NCI-H345 treated with DMSO at 0.1 percent for 48 hours (cell line): ENCODE data around the gene ZDHHC3.
A peak's percentile ranks its signal among the peaks of the same experiment; 100 is the strongest.

Experiments
- DNase-seq: peaks from one replicate; lab custom pipeline; 2025; ENCODE audit not compliant: unreplicated experiment; lab: John Stamatoyannopoulos, UW

Gene ZDHHC3

DNA sequence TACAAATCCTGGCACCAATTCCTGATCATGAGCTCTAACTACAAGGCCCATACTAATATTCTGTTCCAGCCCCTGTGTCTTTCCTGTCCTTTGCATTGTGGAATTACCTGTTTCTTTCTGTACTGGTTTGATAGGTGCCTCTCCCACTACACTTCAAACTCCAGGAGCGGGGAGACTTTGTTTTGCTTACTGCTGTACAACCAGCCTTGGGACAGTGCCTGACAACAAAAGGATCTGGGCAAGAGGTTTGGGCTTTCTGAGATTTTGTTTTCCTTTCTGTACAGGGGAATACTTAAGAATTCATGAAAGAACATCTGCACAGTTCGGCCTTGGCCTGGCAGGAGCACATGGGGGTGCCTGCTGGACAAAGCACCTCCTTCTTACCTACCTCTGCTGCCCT, 45.1 kb downstream of the ZDHHC3 start:
- DNase-seq = no peak

DNA sequence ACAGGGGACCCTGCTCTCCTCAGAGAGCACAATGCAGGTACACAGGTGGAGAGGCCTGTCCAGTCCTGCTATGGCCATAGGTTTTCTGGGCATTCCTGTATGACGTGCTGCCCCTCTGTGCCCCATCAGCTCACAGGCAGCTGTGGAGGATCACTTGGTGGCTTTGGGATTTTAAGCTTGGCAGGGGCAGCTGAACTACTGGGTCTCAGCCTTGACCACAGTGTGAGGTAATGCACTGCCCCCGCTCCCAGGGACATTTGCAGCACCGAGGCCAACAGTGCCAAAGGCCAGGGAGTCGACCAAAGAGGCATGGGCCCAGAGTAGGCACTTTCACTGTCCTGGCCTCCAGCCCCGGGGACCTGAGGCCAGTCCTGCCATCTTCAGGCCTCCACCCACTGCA, 46.2 kb downstream of the ZDHHC3 start:
- DNase-seq = no peak

DNA sequence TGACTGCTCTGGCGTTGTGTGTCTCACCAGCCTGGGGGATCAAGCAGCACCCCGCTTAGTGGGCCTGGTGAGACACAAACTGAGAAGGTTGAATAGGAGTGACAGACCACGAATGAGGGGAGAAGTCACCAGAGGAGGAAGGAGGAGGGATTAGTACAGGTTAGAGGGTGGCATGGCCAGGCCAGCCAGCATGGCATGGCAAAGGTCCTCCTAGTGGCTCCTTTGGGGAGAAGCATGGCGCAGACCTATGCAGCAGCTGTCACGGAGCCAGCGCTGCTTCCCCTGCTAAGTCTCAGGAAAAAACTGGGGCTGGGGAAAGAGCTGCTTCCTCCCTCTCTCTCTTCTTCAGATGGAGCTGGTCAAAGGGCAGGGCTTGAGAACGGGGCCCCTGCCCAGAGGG, 48.6 kb downstream of the ZDHHC3 start:
- DNase-seq = no peak

DNA sequence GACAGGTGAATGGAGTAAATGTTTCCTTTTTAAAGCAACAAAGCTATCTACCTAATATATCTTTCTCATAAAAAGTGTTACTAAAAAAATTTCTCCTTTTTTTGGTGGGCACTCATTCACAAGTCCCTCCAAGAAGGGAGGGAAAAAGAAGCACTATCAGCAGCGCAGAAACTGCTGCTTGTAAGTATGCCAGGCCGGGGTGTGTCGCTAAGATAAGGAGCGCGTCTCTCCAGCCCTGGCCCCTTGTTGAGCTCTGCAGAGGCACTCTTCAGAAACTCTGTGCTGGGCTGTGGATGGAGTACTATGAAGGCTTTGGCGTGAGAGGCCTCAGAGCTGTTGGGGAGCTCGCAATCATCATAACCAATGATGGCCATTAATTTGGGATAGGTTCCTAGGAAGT, 49.1 kb downstream of the ZDHHC3 start:
- DNase-seq = no peak

DNA sequence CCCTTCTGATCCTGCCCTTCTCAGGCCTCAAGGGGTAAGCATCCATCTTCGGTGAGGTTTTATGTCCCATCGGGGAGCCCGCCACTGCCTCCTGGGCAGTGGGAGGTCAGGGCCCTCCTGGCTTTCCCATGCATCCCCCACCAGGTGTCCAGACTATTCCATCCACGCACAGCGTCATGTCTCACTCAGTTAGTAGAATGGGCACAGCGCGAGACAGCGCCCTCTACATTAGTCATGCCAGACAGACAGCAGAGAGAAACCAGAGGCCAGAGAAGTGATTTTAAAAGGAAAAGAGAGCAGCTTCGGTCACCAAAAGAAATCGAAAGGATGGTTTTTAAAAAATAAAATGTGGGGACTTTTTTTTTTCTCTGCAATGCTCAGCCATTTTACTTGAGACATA, 49.8 kb downstream of the ZDHHC3 start:
- DNase-seq = no peak

DNA sequence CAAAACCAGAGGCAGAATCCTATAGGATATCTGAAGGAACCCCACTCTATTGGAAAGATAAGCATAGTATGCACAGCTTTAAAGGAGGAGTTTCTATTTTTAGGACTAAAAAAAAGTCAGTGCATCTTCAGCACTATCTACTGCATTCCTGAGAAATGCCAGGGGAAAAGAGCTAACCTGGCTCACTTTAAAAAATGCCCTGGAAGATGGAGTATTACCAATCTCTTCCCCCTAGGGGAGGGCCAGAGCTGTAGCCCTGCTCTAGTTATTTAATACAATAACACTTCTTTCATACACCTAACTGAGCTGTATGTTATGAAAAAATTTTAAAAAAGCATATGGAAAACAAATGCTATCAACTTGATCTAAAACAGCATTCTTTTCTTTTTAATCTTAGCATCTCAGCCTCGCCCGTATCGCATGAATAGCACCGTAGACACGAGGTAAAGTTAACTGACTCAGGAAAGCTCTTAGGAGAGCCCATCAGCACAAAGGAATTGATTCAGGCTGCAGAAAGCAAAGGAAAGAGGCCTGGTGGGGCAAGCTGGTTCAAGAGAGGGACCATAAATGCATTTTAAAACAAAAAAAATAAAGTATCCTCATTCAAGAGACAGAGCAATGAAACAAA, 51.4 kb downstream of the ZDHHC3 start:
- no peak for DNase-seq

DNA sequence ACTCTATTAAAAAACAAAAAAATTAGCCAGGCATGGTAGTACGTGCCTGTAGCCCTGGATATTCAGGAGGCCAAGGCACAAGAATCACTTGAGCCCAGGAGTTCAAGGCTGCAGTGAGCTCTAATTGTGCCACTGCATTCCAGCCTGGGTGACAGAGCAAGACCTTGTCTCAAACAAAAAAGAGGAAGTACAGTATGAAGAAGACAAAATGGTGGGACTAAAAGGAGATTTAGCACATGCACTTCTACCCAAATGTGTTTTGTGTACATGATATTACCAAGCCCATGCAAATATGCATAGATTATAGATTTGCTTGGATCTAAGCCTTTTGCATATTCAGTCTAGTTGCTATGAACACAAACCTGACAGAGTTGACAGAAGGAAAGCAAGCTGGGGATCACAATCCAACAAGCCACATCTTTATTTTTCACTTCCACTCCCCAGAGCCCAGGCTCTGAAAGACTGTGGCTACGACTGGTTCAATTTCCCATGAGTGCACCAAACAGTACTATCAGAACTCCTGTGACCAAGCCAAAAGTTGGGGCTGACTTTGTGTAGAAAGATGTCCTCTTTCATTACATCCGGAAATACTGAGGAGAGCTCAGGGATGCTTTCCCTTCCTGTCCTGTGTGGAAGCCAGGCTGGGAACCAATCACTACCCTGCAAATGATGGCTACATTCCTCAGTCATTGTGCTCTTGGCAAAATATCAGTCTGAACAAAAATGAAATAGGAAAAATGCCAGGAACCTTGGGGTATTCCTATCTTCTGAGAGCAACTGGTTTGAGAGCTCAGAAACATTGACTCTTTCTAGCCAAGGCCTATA, 52.1 kb downstream of the ZDHHC3 start:
- no peak for DNase-seq

DNA sequence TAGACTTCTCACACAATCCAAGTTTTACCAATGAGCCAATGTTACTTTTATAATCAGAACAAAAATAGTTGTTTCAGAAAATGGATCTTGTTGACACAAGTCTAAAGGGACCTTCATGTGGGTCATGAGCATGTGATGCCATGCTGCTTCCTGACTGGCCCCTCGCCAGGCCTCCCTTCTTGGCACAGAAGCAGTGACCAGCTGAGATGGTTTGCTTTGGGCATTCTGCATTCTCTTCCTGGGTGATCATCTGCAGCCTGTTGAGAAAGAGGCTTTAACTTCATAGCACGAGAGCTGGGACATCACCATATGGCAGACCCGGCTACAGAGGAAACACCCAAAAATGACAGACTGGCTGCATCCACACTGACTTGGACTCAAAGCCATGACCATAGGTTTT, 55.9 kb downstream of the ZDHHC3 start:
- DNase-seq = no peak

DNA sequence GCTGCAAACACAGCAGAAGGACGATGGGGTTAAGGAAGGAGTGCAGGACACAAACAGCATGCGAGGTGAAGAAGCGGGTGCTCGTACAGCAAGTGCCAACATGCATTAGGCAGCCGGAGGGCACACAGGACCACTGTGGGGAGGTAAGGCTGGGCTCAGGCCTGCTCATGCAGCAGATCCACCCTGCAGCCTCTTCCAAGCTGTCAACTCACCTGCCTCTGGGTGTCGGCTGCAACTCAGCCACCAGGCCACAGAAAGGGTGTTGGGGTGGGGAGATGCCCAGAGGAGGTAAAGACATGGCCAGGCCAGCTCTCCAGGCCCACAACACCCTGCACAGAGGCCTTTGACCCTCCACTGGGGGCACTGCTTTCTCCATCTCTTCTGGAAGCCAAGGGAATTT, 57.4 kb downstream of the ZDHHC3 start:
- no peak for DNase-seq

DNA sequence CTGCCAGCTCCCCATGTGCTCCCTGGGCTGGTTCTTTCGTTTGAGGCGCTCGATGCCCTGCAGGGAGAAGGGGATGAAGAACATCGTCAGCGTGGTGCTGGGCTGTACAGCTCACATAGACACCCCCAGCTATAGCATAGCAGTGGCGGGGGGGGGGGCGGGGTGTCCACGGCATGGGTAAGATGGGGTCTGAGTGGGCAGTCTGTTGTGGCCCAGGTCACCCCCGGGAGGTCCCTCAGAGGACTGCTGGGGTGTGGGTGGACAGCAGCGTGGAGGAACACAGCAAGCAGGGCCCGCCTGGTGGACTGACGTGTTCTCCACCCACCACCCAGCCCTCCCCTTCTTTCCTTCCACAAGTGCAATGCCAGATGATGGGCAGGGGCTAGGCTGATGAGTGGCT, 57.9 kb downstream of the ZDHHC3 start:
- DNase-seq = no peak

DNA sequence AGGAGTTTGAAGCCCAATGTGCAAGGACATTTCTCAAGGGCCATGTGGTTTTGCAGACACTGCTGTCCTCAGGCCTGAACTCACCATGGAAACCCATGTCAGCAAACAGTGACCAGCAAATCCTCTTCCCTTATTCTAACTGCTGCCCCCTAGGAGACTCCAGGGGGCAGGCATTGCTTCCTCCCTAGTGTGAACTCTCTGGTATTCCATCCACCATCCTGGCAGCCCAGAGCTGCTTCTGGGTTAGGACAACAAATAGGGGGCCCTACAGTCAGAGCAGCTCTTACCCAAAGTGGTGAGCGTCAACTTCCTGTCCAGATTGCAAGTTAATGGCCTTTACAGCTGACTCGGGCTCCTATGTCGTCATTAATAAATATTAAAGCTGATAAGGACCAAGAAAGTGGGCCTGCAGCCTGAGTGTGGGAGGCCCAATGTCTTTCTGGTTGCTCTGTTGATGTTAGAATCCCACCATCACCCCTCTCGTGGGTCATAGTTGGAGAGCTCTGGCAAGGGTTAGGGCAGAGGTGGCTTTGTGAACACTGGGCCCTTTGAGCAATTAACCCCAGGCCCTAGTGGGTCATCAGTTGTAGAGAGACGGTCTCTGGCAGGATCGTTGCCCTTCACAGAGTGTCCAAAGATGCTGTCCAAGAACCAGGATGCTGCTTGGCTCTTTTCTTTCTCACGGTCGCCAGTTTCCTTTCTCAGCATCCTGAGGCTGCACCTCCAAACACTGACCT, 60.1 kb downstream of the ZDHHC3 start:
- DNase-seq = no peak

DNA sequence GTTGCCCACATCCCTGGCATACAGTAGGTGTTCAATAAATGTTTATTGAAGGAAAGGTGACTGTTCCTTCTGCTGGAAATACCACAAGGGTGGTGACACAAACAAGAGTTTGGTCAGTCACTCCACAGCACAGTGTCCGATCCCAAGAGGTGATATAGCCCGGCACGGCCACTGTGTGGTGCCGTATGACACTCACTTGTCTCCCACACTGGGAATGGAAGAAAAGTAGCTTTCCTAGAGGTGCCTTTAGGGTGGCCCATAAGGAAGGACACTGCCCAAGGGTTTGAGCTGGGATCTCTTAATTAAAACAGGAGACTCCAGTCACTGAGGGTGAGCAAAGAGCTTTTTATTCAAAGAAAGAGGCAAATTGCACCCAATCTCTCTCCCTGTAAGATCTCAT, 61.0 kb downstream of the ZDHHC3 start:
- DNase-seq = no peak

DNA sequence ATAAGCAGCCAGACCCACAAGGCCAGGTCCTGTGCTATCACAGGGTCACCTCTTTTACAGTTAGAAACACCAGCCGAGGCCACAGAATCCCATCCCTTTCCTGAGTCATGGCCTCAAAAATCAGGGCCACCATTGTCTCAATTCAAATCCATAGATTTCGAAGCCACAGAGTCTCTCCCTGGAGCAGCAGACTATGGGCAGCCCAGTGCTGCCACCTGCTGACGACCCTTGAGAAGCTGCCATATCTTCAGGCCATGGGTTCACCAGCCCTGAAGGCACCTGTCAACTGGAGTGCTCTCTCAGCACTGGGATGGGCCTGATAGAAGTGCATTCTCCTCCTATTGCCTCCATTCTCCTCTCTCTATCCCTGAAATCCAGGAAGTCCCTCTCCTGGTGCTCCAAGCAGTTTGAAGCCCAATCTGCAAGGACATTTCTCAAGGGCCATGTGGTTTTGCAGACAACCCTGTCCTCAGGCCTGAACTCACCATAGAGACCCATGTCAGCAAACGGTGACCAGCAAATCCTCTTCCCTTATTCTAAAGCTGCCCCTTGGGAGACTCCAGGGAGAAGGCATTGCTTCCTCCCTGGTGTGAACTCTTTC, 62.0 kb downstream of the ZDHHC3 start:
- peak; percentile 26 for DNase-seq

DNA sequence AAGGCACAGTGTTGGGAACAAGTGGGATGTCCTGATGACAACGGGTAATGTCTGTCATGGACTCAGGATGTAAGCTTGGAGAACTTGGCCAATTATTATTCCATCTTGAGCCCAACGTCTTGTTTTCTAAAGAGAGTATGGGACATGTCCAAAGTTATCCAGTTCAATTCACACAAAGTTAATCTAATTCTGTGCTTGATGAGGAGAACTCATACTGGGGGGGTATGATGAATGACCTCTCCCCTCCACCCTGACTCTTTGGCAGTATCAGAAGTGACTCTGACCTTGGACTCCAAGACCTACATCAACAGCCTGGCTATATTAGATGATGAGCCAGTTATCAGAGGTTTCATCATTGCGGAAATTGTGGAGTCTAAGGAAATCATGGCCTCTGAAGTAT, 65.3 kb downstream of the ZDHHC3 start:
- no peak for DNase-seq

DNA sequence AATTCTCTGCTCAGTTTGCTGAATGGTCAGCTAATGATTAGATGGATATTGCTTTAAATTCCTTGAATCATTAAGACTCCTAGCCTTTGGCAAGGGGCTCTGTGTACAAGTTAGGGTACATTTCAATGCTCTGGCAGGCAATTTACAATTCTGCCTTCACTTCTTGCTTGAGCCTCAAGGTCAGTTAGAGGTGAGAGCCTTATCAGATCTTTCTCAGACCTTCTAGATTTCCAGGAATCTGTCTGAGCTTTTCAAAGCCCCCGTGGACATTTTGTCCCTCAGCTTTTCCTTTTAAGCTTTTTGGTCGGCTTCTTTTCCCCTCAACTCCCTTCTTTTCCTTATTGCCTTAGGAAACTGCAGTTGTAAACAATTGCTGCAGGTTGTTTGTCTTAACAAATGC, 66.9 kb downstream of the ZDHHC3 start:
- no peak for DNase-seq

DNA sequence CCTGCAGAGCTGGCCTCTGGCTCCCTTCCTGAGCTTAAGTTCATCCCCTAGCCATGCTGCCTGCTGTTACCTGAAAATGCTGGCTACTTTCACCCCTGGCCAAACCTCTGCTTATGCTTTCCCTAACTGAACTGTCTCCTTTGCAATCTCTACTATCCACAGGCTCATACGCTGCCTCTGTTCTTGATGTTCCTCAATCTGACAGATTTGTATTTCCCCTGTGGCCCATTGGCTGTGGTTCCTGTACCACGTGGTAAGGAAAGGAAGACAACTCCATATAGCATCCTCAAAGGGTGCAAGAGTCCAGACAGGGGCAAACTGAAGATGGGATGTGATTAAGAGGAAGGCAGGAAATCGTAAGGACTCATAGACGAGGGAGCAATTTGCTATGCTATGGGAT, 68.4 kb downstream of the ZDHHC3 start:
- no peak for DNase-seq

DNA sequence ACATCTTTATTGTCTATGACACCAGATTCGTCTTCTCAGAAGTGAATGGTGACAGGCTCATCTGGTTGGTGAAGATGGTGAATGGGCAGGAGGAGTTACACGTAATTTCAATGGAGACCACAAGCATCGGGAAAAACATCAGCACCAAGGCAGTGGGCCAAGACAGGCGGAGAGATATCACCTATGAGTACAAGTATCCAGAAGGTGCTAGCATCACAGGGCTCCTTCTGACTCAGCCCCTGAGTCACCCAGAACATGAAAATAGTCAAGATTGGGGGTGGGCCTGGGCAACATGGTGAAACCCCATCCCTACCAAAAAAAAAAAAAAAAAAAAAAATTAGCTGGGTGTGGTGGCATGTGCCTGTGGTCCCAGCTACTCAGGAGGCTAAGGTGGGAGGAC, 69.0 kb downstream of the ZDHHC3 start:
- DNase-seq = no peak

DNA sequence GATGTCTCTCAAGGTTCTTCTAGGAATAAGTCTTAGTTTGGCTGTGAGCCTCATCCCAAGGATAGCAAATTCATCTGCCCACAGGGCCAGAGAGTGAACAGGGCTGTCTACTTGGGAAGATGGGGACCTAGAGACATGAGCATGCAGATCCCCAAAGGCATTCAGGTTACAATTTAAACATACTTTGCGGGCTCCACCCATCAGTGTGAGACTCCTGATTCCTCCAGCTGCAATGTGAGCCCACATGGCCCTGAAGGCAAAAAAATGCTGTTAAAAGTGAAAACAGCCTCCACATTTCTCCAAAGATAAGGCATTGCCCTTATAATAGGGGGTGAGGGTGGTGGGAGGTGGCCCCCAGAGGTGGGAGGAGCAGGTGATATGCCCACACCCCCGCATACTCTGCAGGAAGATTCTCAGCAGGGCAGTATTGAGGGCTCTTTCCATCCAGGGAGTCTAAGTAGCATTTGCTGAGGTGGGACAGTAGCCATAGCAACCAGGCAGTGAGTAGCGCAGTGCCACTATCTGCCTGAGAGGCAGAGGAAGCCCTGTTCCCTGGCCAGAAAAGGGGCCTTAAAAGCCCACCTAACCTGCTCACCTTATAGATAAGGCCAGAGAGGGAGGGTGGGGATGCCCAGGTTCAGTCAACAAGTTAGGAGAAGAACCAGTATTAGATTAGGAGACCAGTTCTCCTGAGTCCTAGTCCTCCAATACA, 70.4 kb downstream of the ZDHHC3 start:
- no peak for DNase-seq

DNA sequence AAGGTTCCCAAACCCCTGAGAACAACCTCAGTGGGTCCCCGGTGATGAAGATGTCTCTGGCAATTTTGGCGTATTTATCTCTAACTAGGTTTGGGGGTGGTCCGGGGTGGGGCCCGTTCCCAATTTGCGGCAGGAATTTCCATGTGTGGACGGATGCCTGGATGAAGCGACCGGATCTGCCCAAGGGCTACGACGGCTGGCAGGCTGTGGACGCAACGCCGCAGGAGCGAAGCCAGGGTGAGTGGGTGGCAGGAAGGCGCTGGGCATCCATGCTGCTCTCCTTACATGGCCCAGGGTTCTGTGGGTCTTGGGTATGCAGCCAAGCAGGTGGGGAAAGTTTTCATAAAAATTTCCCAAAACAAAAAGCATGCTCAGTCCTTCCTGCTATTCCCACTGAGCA, 72.2 kb downstream of the ZDHHC3 start:
- DNase-seq = no peak

DNA sequence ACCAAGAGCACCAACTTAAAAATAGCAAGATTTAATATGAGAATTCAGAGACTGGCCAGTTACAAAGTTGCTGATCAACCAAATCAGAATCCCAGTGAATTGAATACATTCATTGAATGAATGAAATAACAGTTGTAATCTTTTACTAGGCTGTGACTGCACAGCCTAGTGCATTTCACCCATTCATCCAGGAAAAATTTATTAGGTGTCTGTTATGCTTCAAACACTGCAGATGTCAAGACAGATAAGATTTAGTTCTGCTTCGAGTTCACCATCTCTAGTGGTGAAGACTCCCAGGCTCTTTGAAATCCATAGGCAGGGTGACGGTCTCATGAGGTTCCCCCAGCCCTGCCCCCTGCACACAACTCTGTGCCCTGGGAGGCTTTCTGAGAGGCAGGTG, 72.7 kb downstream of the ZDHHC3 start:
- DNase-seq = no peak

DNA sequence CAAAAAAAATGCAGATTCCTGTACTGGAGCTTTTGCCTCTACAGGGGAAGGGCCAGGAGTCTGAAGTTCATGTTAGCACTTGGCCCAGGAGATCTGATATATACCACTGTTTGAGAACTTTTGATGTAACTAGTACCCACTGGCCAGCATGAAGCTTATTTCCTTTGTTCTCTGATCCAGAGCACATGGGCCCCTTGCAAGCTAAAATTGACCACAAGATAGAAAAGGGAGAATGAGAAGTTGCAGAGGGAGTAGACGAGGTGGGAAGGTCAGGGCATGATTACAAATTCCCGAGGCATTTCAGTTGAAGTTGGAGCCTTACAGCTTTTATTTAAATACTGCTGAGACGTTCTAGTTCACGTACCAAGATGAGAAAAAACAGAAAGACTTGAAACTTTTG, 73.3 kb downstream of the ZDHHC3 start:
- no peak for DNase-seq
